ENCODE results near the gene MFRP. TPM values are rescaled to one million over a fixed set of nuclear protein-coding genes. Genes with fewer than 3 reads are reported as not detected.

Gene MFRP
- total RNA-seq, 4 donors from 2014 or later: not detected

GRCh38 chr11:119377961-119378667, 31.6 kb upstream of the MFRP start:
- H3K4me3 ChIP-seq (ENCODE audit: low read depth, poor library complexity, severe bottlenecking): no peak overlapping the region
- 71 to 75% methylated on average over 6 of the region's 6 CpGs for WGBS, 2 donors
- intact Hi-C loops (cut with DNase I; ENCODE audit: low total_unique reads): no loop called here
- DNase-seq (ENCODE audit: low spot score in 2 of 2): peak in 1 of 2 donors; percentile 49
- no peak for TF ChIP-seq POLR2A (IDR thresholded peaks at IDR 0.05)
- no peak for TF ChIP-seq CTCF (IDR thresholded peaks at IDR 0.05)

- TF ChIP-seq CTCF (IDR thresholded peaks at IDR 0.05): no peak
- TF ChIP-seq POLR2A (IDR thresholded peaks at IDR 0.05): no peak
- no peak overlapping the region for H3K4me3 ChIP-seq (ENCODE audit: low read depth, poor library complexity, severe bottlenecking)
- 61% methylated on average over 12 of the region's 12 CpGs for WGBS, 2 donors
- intact Hi-C loops (cut with DNase I; ENCODE audit: low total_unique reads): no loop called here
- peak; percentile 13 to 79 for DNase-seq (ENCODE audit: low spot score in 2 of 2)
Observed at GRCh38 chr11:119377112-119377901, 30.8 kb upstream of the MFRP start.

GRCh38 chr11:119376197-119376847, 29.8 kb upstream of the MFRP start:
- H3K4me3 ChIP-seq (ENCODE audit: low read depth, poor library complexity, severe bottlenecking): no peak overlapping the region

GRCh38 chr11:119375337-119376196, 29.1 kb upstream of the MFRP start:
- no peak for TF ChIP-seq POLR2A (IDR thresholded peaks at IDR 0.05)
- no peak for TF ChIP-seq CTCF (IDR thresholded peaks at IDR 0.05)
- intact Hi-C loops (cut with DNase I; ENCODE audit: low total_unique reads): no loop called here
- H3K4me3 ChIP-seq (ENCODE audit: low read depth, poor library complexity, severe bottlenecking): no peak overlapping the region
- DNase-seq (ENCODE audit: low spot score in 2 of 2): peak; percentile 19 to 89
- WGBS, 2 donors: 68 to 77% methylated on average over 13 to 14 of the region's 14 CpGs

More at GRCh38 chr11:119376197-119376847, 29.8 kb upstream of the MFRP start:
- intact Hi-C loops (cut with DNase I; ENCODE audit: low total_unique reads): no loop called here
- DNase-seq (ENCODE audit: low spot score in 2 of 2): peak; percentile 18 to 82
- 67 to 72% methylated on average over 6 to 11 of the region's 11 CpGs for WGBS, 2 donors
- TF ChIP-seq POLR2A (IDR thresholded peaks at IDR 0.05) (no peak), CTCF (IDR thresholded peaks at IDR 0.05) (no peak)

GRCh38 chr11:119374632-119375336, 28.3 kb upstream of the MFRP start:
- H3K4me3 ChIP-seq (ENCODE audit: low read depth, poor library complexity, severe bottlenecking): no peak overlapping the region
- 48 to 53% methylated on average over 9 to 10 of the region's 11 CpGs for WGBS, 2 donors
- DNase-seq (ENCODE audit: low spot score in 2 of 2): peak; percentile 12 to 70
- no peak for TF ChIP-seq CTCF (IDR thresholded peaks at IDR 0.05)
- no peak for TF ChIP-seq POLR2A (IDR thresholded peaks at IDR 0.05)
- intact Hi-C loops (cut with DNase I; ENCODE audit: low total_unique reads): no loop called here
